LHCN-M2 (cell line): ENCODE measurements around the gene SRGAP2B. TPM values are rescaled to one million over a fixed set of nuclear protein-coding genes. Genes with fewer than 3 reads are reported as not detected.
A peak's percentile ranks its signal among the peaks of the same experiment; 100 is the strongest.
"Not testable (repeated sequence)": the region's sequence is repeated elsewhere in the genome, so short reads cannot be mapped to it uniquely, and the experiment has no call there.

Source experiments
- DNase-seq: peaks from one replicate; pipeline ENCODE4 v3.0.0-alpha.2; 2012; ENCODE audit warnings: low read depth
- total RNA-seq: library from RNA; depleted of rRNA; stranded (reverse); fragments of >200 nt; gene quantifications from 2 replicates; pipeline ENCODE4 v1.2.3, GENCODE V29; 2014

Gene SRGAP2B
- total RNA-seq, 1 experiment from 2014 or later = 25.2 TPM

GRCh38 chr1:144998134-144998980 is 96.8 kb downstream of the SRGAP2B start:
- DNase-seq = not testable (repeated sequence)

- peak; percentile 46 for DNase-seq
Observed at GRCh38 chr1:144995833-144996410, 99.2 kb downstream of the SRGAP2B start.

GRCh38 chr1:144992915-144993314 is 102.2 kb downstream of the SRGAP2B start:
- peak; percentile 81 for DNase-seq

GRCh38 chr1:144990611-144991010 is 104.5 kb downstream of the SRGAP2B start:
- DNase-seq = not testable (repeated sequence)

GRCh38 chr1:144987131-144987530 is 108.0 kb downstream of the SRGAP2B start:
- not testable (repeated sequence) for DNase-seq

GRCh38 chr1:144986171-144986860 is 108.8 kb downstream of the SRGAP2B start:
- DNase-seq = not testable (repeated sequence)

GRCh38 chr1:144985550-144986170 is 109.5 kb downstream of the SRGAP2B start:
- DNase-seq = not testable (repeated sequence)

GRCh38 chr1:144982802-144983525 is 112.2 kb downstream of the SRGAP2B start:
- not testable (repeated sequence) for DNase-seq

- not testable (repeated sequence) for DNase-seq
Observed at GRCh38 chr1:144981157-144981556, 114.0 kb downstream of the SRGAP2B start.

GRCh38 chr1:144979960-144980595 is 115.0 kb downstream of the SRGAP2B start:
- DNase-seq = not testable (repeated sequence)

GRCh38 chr1:144977856-144978255 is 117.3 kb downstream of the SRGAP2B start:
- not testable (repeated sequence) for DNase-seq

GRCh38 chr1:144971936-144972335 is 123.2 kb downstream of the SRGAP2B start:
- DNase-seq = not testable (repeated sequence)

- not testable (repeated sequence) for DNase-seq
Observed at GRCh38 chr1:144966488-144966887, 128.6 kb downstream of the SRGAP2B start.

- DNase-seq = not testable (repeated sequence)
Observed at GRCh38 chr1:144964765-144965164, 130.4 kb downstream of the SRGAP2B start.

- not testable (repeated sequence) for DNase-seq
Observed at GRCh38 chr1:144964186-144964585, 130.9 kb downstream of the SRGAP2B start.

GRCh38 chr1:144963571-144963970 is 131.6 kb downstream of the SRGAP2B start:
- DNase-seq = not testable (repeated sequence)

GRCh38 chr1:144961604-144962583 is 133.2 kb downstream of the SRGAP2B start:
- not testable (repeated sequence) for DNase-seq

- not testable (repeated sequence) for DNase-seq
Observed at GRCh38 chr1:144960929-144961488, 134.1 kb downstream of the SRGAP2B start.

- DNase-seq = not testable (repeated sequence)
Observed at GRCh38 chr1:144948390-144948789, 146.7 kb downstream of the SRGAP2B start.
